Gastroesophageal sphincter (tissue), 3 donors: ENCODE data around the gene AK3.

ENCODE experiments used
- POLR2A ChIP-seq, 2 donors: fragments of 450-650 bp; IDR thresholded peaks; one replicate each; pipeline ENCODE4 v1.6.1; 2017; ENCODE audit warnings: antibody characterized with exemption in 2 of 2, mild to moderate bottlenecking in 2 of 2, moderate library complexity in 1 of 2
- TF ChIP-seq, protein P1 (sequence below), 4 experiments: fragments of 200-600 bp in 2 of 4; fragments of 450-650 bp in 2 of 4; sonication (generic) in 1 of 4; IDR thresholded peaks; one replicate each; pipeline ENCODE4 v1.5.1; 2017 to 2019; ENCODE audit warnings: antibody characterized with exemption in 4 of 4, mild to moderate bottlenecking in 2 of 4, moderate library complexity in 2 of 4

DNA sequence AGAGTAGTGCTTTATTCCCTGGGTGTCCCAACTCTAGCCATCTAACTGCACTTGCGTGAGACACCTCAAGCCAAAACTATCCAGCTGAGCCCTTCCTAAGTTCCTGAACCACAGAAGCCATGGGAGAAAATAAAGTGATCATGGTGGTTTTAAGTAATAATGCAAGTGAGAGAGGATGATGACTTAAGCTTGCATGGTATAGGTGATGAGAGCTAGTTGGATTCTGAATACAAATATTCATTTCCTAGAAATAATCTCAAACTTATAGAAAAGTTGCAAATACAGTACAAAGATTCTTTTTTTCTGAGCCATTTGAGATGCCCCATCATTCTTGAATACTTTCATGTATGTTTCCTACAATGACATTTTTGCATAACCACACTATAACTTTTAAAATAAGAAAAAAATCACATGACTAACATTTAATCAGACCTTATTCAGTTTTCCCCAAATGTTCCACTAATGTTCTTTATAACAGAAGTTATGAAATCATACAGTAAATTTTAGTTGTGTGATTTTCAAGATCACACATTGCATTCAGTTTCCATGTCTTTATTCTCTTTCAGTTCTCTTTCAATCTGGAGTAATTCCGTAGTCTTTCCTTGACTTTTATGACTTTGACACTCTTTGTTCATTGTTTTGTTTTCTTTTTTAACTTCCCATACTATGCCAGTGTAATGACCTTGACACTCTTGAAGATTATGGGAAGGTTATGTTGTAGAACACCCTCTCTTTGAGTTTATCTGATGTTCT is 5.5 kb upstream of the AK3 start:
- no peak for TF ChIP-seq POLR2A (IDR thresholded peaks at IDR 0.05)
- TF ChIP-seq, protein P1, sequence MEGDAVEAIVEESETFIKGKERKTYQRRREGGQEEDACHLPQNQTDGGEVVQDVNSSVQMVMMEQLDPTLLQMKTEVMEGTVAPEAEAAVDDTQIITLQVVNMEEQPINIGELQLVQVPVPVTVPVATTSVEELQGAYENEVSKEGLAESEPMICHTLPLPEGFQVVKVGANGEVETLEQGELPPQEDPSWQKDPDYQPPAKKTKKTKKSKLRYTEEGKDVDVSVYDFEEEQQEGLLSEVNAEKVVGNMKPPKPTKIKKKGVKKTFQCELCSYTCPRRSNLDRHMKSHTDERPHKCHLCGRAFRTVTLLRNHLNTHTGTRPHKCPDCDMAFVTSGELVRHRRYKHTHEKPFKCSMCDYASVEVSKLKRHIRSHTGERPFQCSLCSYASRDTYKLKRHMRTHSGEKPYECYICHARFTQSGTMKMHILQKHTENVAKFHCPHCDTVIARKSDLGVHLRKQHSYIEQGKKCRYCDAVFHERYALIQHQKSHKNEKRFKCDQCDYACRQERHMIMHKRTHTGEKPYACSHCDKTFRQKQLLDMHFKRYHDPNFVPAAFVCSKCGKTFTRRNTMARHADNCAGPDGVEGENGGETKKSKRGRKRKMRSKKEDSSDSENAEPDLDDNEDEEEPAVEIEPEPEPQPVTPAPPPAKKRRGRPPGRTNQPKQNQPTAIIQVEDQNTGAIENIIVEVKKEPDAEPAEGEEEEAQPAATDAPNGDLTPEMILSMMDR (IDR thresholded peaks at IDR 0.05) = no peak
